Kidney (tissue), 14 donors: ENCODE data around the gene ADAMTS4. TPM values are rescaled to one million over a fixed set of nuclear protein-coding genes. Genes with fewer than 3 reads are reported as not detected.

Experiments used
- DNase-seq, 5 donors: peaks; one replicate each; pipeline ENCODE4 v3.0.0-alpha.2; 2013 to 2020
- FAIRE-seq: peaks from 2 replicates; lab custom pipeline; 2012; peaks lifted over from hg19 to GRCh38; lab: Jason Lieb, UNC
- H3K27ac ChIP-seq, 2 donors: one replicate each; pipeline ENCODE4 v1.7.0; 2013; ENCODE audit warnings: low read depth in 2 of 2, low read length in 2 of 2, inconsistent platforms in 1 of 2
- H3K27me3 ChIP-seq: one replicate; pipeline ENCODE4 v1.7.1; 2013; ENCODE audit warnings: low read length, inconsistent platforms; ENCODE audit not compliant: control insufficient read depth, insufficient read depth
- H3K36me3 ChIP-seq, 3 donors: one replicate each; pipeline versions ENCODE4 v1.7.0 to v1.7.1; 2013; ENCODE audit warnings: low read length in 3 of 3, control low read depth in 1 of 3, inconsistent platforms in 1 of 3; ENCODE audit not compliant: insufficient read depth in 3 of 3, control insufficient read depth in 2 of 3
- H3K4me1 ChIP-seq, 3 donors: one replicate each; pipeline versions ENCODE4 v1.7.0 to v1.7.1; 2013; ENCODE audit warnings: low read length in 3 of 3, inconsistent platforms in 1 of 3, low read depth in 1 of 3; ENCODE audit not compliant: control insufficient read depth in 2 of 3, insufficient read depth in 2 of 3
- H3K4me3 ChIP-seq, 3 donors: one replicate each; pipeline versions ENCODE4 v1.7.0 to v1.8.1; 2013; ENCODE audit warnings: low read length in 3 of 3, control low read depth in 1 of 3, inconsistent platforms in 1 of 3
- H3K9ac ChIP-seq, 3 donors: one replicate each; pipeline versions ENCODE4 v1.7.0 to v1.7.1; 2013; ENCODE audit warnings: low read length in 3 of 3, control low read depth in 1 of 3, inconsistent platforms in 1 of 3
- H3K9me3 ChIP-seq, 3 donors: one replicate each; pipeline versions ENCODE4 v1.7.0 to v1.7.1; 2013; ENCODE audit warnings: low read length in 3 of 3, control low read depth in 1 of 3, inconsistent platforms in 1 of 3; ENCODE audit not compliant: control insufficient read depth in 2 of 3, insufficient read depth in 1 of 3
- intact Hi-C: fragments of 100-400 bp; cut with DNase I; formaldehyde crosslinking; loops from one replicate; pipeline ENCODE4 v1.11.1; 2022
- polyA plus RNA-seq: library from polyadenylated mRNA; stranded (reverse); fragments of 350-450 nt; fragmentation: Illumina TruSeq; extraction: RNeasy Lipid Tissue Mini Kit (QIAGEN cat#74804); gene quantifications from one replicate; pipeline ENCODE4 v1.2.3, GENCODE V29; 2014; ENCODE audit warnings: low read depth, low replicate concordance; ENCODE audit not compliant: insufficient read depth
- total RNA-seq: library from RNA; stranded (reverse); fragmentation: NEBNext Ultra II Directional; extraction: Animal tissue kit (Norgen Biotek cat#: 25700); gene quantifications from one replicate; pipeline ENCODE4 v1.2.1, GENCODE V29; 2021
- TF ChIP-seq, protein P1 (sequence below): IDR thresholded peaks from 3 replicates; pipeline ENCODE4 v1.5.1; 2012; ENCODE audit warnings: mild to moderate bottlenecking, moderate library complexity, borderline replicate concordance; ENCODE audit not compliant: insufficient read depth; ENCODE audit errors: extremely low read depth
- donor health status: control.
- donor health status: control.
- donor health status: control.
- donor health status: control.
- donor health status: control.
- donor health status: DM: yes; HTN: yes; CAD: no.
- donor health status: Normal renal cell carcinoma (clear cell type).

Gene ADAMTS4
- total and polyA plus RNA-seq, 2 donors from 2014 or later = 0.26 to 14.0 TPM

DNA sequence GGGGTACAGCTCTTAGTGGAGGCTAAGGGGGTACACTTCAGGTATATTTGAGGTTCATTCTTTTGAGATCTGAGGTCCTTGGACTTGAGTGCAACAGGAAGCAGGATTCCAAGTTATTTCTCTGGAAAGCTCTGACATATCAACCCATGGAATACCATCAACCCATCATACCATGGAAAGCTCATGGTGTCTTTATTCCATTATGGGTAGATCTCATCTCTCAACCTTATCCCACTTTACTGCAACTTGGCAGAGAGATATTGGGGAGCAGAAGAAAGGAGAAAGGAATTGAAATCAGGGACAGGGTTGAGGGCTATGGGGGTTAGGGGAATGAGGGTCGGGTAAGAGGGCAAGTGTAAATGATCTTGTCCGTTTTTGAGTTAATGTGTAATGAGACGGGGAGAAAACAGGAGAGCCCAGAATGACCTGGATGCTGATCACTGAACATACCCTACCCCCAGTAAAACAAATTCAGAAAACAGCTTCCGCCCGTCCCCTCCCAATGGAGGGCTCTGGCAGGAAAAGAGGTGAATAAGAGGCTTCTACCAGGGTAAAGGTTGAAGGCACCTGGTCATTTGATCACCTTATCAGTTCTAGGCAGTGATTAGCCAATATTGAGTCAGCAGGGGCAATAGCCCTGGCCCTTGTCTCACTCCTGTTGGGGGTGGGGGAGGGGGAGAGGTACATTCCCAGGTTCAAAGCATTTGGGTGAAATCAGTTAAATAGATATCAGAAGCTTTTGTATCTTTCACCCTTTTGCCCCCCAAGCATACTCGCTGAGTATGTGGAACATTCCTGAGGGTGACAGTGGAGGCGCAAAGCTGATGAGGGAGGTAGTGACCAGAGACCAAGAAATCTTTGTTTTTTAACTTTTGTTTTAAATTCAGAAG is 25.2 kb upstream of the ADAMTS4 start:
- TF ChIP-seq, protein P1, sequence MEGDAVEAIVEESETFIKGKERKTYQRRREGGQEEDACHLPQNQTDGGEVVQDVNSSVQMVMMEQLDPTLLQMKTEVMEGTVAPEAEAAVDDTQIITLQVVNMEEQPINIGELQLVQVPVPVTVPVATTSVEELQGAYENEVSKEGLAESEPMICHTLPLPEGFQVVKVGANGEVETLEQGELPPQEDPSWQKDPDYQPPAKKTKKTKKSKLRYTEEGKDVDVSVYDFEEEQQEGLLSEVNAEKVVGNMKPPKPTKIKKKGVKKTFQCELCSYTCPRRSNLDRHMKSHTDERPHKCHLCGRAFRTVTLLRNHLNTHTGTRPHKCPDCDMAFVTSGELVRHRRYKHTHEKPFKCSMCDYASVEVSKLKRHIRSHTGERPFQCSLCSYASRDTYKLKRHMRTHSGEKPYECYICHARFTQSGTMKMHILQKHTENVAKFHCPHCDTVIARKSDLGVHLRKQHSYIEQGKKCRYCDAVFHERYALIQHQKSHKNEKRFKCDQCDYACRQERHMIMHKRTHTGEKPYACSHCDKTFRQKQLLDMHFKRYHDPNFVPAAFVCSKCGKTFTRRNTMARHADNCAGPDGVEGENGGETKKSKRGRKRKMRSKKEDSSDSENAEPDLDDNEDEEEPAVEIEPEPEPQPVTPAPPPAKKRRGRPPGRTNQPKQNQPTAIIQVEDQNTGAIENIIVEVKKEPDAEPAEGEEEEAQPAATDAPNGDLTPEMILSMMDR = no peak
- H3K4me1 ChIP-seq = peaks cover 2 to 21% (median 16%) of the 10 kb centered on the region in 3 donors
- H3K9ac ChIP-seq = no peak overlapping the region
- H3K36me3 ChIP-seq = peaks cover 3 to 8% (median 7%) of the 10 kb centered on the region in 3 donors
- no peaks in the 10 kb centered on the region for H3K27me3 ChIP-seq
- no peak overlapping the region for H3K27ac ChIP-seq
- intact Hi-C loops = no loop called here
- DNase-seq (no peak), FAIRE-seq (no peak)
- H3K4me3 ChIP-seq = no peak overlapping the region
- no peaks in the 10 kb centered on the region for H3K9me3 ChIP-seq

DNA sequence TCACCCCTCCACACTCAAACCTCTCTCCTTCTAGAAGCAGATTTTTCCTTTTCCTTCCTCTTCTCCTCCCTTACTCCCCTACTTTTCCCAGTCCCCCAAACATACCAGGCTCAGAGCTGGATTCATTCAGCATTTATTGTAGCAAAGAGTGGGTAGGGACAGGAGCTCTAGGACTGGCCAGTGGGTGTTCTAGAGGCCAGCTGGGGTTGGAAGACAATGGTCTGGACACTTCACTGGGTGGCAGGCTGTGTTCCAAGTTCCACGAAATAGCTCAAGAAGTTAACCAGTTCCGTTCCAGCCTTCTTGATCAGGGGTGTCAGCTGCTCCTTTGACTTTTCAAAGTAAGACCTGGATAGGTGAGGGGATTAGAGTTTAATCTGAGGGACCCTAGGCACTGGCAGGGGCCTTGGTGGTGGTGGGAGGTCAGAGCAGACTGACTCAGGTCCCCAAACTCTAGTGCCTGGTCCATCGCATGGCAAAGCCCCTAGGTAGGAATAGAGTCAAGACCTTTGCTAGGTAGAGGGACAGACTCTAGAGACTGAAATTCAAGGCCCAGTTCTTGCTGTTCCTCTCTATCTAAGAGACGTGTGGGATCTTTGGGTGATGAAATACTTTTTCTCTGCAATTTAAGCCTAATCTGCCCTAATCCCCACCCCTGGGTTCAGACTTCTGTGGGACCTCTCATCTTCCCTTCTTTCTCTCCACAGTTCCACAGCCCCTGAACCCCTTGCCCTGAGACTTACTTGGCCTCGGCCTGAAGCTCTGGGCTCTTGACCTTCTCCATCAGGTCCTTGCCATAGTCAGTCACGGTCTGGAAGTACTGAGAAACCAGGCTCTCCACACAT is 23.5 kb upstream of the ADAMTS4 start:
- Histone ChIP-seq H3K36me3 (no peaks in the 10 kb centered on the region), H3K9me3 (no peaks in the 10 kb centered on the region), H3K27ac (no peak overlapping the region), H3K4me1 (peaks cover 2 to 19% (median 17%) of the 10 kb centered on the region in 3 donors), H3K9ac (no peak overlapping the region), H3K27me3 (no peaks in the 10 kb centered on the region), H3K4me3 (no peak overlapping the region)
- FAIRE-seq (no peak), DNase-seq (no peak)
- intact Hi-C loops = no loop called here
- TF ChIP-seq, protein P1 = no peak

DNA sequence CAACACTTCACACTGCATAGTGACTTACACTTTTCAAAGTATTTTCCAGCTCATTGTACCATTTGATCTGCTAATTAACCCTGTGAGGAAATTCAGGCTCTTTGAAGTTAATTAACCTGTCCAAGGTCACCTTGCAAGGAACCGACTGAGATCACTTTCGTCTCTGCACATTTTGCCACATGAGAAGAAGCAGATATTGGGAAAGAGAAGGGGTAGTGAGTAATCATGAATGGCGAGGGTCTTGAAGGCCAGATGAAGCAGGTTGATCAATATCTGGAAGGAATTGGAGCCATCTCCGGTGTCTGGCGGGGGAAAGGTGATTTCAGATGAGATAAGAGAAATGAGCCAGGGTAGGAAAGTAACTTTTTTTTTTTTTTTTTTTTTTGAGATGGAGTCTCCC is 21.1 kb upstream of the ADAMTS4 start:
- Histone ChIP-seq H3K36me3 (no peaks in the 10 kb centered on the region), H3K4me1 (peaks cover 0 to 10% (median 4%) of the 10 kb centered on the region in 3 donors), H3K9me3 (no peaks in the 10 kb centered on the region), H3K4me3 (no peak overlapping the region), H3K27ac (no peak overlapping the region), H3K27me3 (no peaks in the 10 kb centered on the region), H3K9ac (no peak overlapping the region)
- intact Hi-C loops = no loop called here
- FAIRE-seq = no peak
- TF ChIP-seq, protein P1 = no peak
- DNase-seq = peak in 1 of 5 donors; percentile 23
